ENCODE measurements around the gene MALSU1. TPM values are rescaled to one million over a fixed set of nuclear protein-coding genes. Genes with fewer than 3 reads are reported as not detected.

Gene MALSU1
- total RNA-seq, 4 donors from 2014 or later, result 43.0 to 86.7 (median 63.3) TPM

GRCh38 chr7:23285657-23286646 lies 13.2 kb upstream of the MALSU1 start:
- H3K4me3 ChIP-seq, result no peak overlapping the region
- H3K27me3 ChIP-seq, result no peaks in the 10 kb centered on the region
- H3K27ac ChIP-seq, result no peak overlapping the region
- no peak for ATAC-seq
- TF ChIP-seq CTCF (IDR thresholded peaks at IDR 0.05) (no peak), POLR2A (IDR thresholded peaks at IDR 0.05) (no peak), EP300 (IDR thresholded peaks at IDR 0.05) (no peak), POLR2AphosphoS5 (IDR thresholded peaks at IDR 0.05) (no peak)
- H3K9me3 ChIP-seq, result no peaks in the 10 kb centered on the region
- 73 to 75% methylated on average over 7 to 17 of the region's 18 CpGs for WGBS, 2 donors (ENCODE audit: low coverage in 1 of 2)
- H3K4me1 ChIP-seq, result no peaks in the 10 kb centered on the region
- H3K36me3 ChIP-seq, result no peaks in the 10 kb centered on the region

- no peaks in the 10 kb centered on the region for H3K9me3 ChIP-seq
- H3K27me3 ChIP-seq, result peaks cover 8% of the 10 kb centered on the region
- WGBS, 2 donors (ENCODE audit: low coverage in 1 of 2), result 93 to 94% methylated on average over 2 to 3 of the region's 5 CpGs
- TF ChIP-seq POLR2AphosphoS5 (IDR thresholded peaks at IDR 0.05) (no peak), EP300 (IDR thresholded peaks at IDR 0.05) (no peak), CTCF (IDR thresholded peaks at IDR 0.05) (no peak), POLR2A (IDR thresholded peaks at IDR 0.05) (no peak)
- H3K27ac ChIP-seq, result no peak overlapping the region
- no peak for ATAC-seq
- H3K4me1 ChIP-seq, result no peaks in the 10 kb centered on the region
- H3K36me3 ChIP-seq, result no peaks in the 10 kb centered on the region
- H3K4me3 ChIP-seq, result no peak overlapping the region
These were observed 11.5 kb upstream of the MALSU1 start for GRCh38 chr7:23287612-23288011.

GRCh38 chr7:23290993-23291392 lies 8.1 kb upstream of the MALSU1 start:
- peaks cover 26% of the 10 kb centered on the region for H3K27me3 ChIP-seq
- no peak overlapping the region for H3K4me3 ChIP-seq
- no peak for TF ChIP-seq CTCF (IDR thresholded peaks at IDR 0.05)
- TF ChIP-seq POLR2AphosphoS5 (IDR thresholded peaks at IDR 0.05), result no peak
- TF ChIP-seq EP300 (IDR thresholded peaks at IDR 0.05), result no peak
- no peak for TF ChIP-seq POLR2A (IDR thresholded peaks at IDR 0.05)
- H3K36me3 ChIP-seq, result no peaks in the 10 kb centered on the region
- no peak for ATAC-seq
- H3K9me3 ChIP-seq, result no peaks in the 10 kb centered on the region
- 84 to 94% methylated on average over 8 to 9 of the region's 9 CpGs for WGBS, 2 donors (ENCODE audit: low coverage in 1 of 2)
- no peaks in the 10 kb centered on the region for H3K4me1 ChIP-seq
- H3K27ac ChIP-seq, result no peak overlapping the region

GRCh38 chr7:23291957-23292560 lies 7.1 kb upstream of the MALSU1 start:
- no peak overlapping the region for H3K27ac ChIP-seq
- H3K9me3 ChIP-seq, result no peaks in the 10 kb centered on the region
- WGBS, 2 donors (ENCODE audit: low coverage in 1 of 2), result 78 to 83% methylated on average over 1 to 3 of the region's 3 CpGs
- no peaks in the 10 kb centered on the region for H3K36me3 ChIP-seq
- H3K27me3 ChIP-seq, result peaks cover 26% of the 10 kb centered on the region
- ATAC-seq, result no peak
- H3K4me3 ChIP-seq, result no peak overlapping the region
- TF ChIP-seq POLR2AphosphoS5 (IDR thresholded peaks at IDR 0.05) (no peak), EP300 (IDR thresholded peaks at IDR 0.05) (no peak), POLR2A (IDR thresholded peaks at IDR 0.05) (no peak), CTCF (IDR thresholded peaks at IDR 0.05) (no peak)
- H3K4me1 ChIP-seq, result no peaks in the 10 kb centered on the region

All from gastroesophageal sphincter (tissue), 4 donors.